HG03565 (cell line): ENCODE data around the gene ROCK2.

Experiments
- ATAC-seq: cut with Tn5 transposase; IDR thresholded peaks from one replicate; pipeline ENCODE4 v1.9.1; 2021; ENCODE audit warnings: mild to moderate bottlenecking, moderate library complexity; ENCODE audit not compliant: unreplicated experiment

ROCK2 gene

DNA sequence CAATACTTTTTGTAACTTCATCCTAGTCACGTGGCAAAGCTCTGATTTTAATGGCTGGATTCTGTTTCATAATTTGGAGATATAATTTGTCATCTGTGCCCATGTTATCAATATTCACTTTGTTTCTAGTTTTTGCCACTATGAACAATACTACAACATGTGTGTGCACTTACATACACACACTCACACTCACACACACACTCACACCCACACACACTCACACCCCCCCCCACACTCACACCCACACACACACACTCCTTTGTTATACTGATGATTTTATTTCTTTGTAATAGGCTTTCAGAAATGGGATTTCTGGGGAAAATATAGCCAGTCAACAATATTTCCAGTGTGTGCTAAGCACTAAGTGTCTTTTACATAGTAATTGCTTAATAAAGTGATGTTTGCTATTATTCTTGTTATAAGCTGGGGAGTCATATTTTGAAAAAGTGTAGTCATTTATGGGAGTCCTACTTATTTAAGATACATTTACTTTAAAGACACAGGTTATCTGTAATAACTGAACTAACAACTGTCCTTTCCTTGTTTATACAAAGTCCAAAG, 22.8 kb upstream of the ROCK2 start:
- no peak for ATAC-seq

GRCh38 chr2:11366326-11366741, 21.9 kb upstream of the ROCK2 start:
- ATAC-seq, result no peak

DNA sequence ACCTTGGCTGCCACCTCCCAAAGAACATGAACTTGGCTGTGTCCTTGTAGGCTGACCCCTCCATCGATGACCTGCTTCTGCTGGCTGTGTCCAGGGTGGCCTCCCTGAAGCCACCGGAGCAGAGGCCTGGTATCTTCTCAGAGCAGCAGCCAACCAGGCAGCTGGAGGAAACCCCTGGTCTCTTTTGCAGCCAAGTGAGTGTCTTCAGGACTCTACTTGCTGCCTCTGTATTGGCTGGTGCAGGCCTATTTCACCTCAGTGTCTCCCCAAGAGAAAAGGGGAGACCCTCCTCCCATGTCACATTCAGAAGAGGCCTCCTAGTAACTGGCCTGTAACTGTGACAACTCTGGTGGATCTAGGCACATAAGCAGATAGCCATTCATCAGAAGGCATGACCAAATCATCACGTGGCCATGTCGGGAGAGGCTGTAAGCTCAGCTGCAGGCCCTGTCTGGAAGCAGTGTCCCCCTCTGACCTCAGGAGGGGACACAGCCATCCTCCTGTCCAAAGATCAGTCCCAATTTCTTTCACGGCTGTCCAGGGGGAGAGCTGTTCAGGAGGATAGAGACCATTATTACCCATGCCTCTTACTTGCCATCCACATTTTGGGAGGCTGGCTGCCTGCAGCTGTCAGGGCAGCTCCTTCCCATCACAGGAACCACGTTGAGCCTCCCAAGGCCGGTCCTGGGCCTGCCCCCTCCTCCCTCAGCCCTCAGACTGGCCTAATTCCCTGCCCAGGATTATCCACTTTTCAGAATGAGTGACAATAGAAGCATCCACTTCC, 20.9 kb upstream of the ROCK2 start:
- ATAC-seq, result no peak

- ATAC-seq, result no peak
These were observed 20.1 kb upstream of the ROCK2 start for GRCh38 chr2:11364565-11364887.

- ATAC-seq, result no peak
These were observed 19.6 kb upstream of the ROCK2 start for GRCh38 chr2:11363868-11364564.

DNA sequence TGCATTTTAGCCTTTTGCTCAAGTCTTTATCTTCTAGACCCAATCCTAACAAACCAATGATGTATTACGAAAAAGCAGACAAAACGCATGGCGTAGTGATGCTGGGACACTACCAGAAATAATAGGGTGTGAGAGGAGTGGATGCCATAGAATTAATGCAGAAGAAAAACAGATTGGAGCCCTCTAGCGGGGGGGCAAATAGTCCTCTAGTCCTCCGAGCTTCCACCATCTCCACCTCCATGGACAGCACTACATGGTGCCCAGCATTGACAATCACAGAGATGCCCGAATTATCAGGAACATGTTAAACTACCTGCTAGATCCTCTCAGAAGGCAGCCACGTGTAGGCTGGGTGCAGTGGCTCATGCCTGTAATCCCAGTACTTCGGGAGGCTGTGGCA, 15.4 kb upstream of the ROCK2 start:
- ATAC-seq, result no peak

- ATAC-seq, result no peak
These were observed 13.1 kb upstream of the ROCK2 start for GRCh38 chr2:11357428-11357972.

GRCh38 chr2:11356764-11357163, 12.3 kb upstream of the ROCK2 start:
- no peak for ATAC-seq

- ATAC-seq, result no peak
These were observed 11.0 kb upstream of the ROCK2 start for GRCh38 chr2:11355194-11356053.

DNA sequence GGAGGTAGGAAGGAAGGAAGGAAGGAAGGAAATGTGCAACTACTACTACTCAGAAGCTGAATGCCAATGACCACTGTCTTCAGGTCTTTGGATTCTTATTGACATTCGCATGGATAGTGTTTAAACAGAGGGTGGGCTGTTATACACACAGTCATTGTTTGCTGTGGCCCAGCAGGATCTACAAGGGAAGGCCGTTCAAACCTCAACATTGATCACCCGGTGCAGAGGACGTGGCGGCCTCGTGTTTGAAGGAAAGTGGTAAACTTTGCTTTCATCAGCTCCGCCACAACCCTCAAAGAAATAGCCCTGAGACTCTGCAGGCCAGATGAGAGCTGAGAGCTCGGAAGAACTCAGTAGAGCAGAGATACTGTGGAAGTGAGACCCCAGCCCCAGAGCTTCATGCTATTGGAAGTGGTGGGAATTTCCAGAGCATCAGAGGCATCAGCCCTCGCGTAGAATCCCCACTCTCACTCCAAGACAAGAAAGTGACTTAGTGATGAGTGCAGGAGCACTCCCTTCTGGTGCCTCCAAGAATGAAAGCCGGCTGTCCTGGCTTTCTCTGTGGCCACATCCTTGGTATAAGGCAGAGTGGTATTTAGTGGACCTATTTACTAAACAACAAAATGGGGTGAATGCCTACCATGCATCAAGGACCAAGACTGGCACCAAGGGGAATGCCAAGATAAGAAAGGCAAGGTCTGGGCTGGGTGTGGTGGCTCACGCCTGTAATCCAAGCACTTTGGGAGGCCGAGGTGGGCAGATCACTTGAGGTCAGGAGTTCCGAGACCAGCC, 10.1 kb upstream of the ROCK2 start:
- ATAC-seq, result no peak

GRCh38 chr2:11352781-11353537, 8.5 kb upstream of the ROCK2 start:
- no peak for ATAC-seq

DNA sequence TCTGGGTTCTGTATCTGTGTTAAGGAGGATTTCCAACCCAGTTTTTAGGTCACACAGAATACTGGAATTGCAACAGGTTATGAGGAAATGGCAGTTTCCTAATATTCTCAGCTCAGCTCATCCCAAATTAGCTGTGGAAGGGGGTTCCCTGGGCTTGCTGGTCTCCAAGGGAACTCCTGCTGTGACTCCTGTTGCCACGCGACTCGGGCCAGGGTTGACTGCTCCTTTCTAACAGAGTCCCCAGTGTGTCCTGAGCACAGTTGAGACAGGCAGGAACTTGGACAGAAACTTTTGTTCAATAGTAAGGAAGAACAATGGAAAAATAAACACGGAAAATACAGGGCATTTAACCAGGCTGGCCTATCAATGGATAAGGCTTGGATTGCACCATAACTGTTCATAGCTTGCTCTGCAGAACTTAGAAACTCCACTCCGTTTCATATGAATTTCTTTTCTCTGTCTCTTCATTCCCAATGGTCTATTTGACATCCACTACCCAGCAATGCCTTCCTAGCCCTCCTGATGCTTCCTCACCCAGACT, 3.8 kb upstream of the ROCK2 start:
- ATAC-seq, result no peak

DNA sequence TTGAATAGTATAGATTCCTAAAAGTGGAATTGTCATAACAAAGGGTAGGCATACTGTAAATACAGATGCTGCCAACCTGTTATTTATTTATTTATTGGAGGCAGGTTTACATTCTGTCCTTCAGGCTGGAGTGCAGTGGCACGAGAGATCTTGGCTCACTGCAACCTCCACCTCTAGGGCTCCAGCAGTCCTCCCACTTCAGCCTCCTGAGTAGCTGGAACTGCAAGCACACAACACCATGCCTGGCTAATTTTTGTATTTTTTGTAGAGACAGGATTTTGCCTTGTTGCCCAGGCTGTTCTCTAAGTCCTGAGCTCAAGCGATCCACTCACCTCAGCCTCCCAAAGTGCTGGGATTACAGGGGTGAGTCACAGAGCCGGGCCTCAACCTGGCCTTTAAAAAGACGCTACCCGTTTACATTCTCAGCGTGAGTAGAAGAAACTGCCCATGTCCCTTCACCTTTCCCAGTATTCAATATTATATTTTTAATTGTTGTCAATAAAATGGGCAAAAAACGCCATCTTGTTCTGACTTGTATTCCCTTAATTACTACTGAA, 3.0 kb upstream of the ROCK2 start:
- no peak for ATAC-seq

DNA sequence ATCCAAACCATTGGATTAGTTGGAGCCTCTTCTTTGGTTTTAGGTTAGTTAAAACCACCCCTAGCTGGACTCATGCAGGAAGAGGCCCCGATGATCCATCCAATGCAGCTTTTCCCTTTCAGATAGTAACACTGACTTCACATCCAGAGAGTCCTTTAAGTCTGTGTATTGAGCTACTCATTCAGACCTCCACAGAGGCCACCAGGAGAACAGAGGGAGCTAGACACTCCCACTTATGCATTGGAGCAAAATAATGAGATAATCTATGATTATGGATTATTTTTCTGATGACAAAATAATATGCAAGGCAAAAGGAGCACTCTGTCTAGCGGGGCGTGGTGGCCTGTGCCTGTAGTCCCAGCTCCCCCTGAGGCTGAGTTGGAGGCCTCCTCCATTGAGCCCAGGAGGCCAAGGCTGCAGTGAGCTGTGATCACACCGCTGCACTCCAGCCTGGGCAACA, 1.6 kb upstream of the ROCK2 start:
- ATAC-seq, result no peak

DNA sequence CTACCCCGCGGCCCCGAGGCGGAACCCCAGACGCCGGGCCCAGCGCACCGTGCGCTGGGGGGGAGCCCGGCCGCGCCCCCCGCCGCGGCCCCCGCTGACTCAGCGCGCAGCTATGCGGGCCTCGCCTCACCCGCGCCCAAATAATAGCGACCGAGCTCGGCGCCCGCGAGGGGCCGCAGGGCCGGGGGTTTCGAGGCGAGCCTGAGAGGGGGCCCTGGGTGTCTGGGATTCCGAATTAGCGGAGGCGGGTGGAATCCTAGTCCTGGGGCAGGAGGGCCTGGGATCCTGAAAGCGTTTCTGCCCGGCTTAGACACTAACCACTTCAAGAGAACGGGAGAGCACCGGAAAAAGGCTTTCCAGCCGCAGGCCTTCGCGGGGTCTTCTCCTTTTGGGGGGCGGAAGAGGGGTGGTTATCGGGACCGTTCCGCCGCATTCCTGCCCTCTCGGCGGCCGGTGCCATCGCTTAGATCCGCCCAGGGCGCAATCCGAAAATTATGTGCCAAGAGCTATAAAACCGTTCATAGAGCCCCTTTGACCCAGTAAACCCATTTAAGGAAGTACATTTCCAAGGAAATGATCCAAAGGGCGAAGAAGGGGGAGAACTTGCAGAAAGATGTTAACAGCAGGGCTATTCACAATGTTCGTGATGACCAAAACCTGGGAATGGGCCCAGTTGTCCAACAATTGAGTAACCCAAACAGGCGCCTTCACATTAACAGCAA, 681 bp upstream of the ROCK2 start:
- peak; percentile 19 for ATAC-seq

DNA sequence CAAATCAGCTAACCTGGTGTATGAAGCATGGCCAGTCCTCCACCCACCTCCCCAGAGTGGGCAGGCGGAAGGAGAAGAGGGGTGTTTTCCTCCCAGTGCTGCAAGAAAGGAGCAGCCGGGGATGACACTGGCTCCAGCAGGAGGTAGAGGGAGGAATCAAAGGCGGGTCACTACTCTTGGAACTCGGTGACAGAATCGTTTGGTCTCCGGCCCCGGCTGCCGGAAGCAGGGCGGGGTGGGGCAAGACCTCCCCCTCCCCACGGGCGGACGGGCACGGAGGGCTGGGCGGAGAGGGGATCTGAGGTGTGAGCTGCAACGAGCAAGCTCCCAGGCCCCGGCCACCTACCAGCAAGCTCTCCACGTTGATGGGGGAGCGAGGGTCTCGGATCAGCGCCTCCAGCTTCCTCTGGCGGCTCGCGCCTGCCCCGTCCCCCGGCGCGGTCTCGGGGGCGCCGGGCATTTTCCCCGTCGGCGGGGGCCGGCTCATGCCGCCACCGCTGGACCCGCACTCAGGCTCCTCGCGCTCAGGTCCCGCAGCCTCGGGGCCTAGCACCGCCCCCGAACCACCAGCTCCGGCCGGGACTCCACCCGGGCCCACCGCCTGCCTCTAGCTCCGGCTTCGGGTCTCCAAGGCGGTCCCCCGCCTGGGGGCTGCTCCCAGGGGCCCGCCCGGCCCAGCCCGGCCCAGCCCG, 640 bp downstream of the ROCK2 start:
- peak; percentile 20 for ATAC-seq

DNA sequence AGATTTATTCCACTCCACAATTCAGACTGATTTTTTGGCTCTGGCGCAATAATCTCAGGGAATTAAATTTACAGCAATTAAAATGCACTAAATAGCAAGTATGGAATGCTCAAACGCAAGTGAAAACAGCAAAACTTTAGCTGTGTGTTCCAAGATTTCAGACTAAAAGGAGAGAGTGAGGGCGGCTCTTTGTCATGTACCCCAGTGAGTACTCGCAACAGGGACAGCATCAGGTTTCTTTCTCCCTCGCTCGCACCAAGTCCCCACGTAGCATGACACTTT, 1.1 kb downstream of the ROCK2 start:
- ATAC-seq, result no peak
